Gastrocnemius medialis (tissue), 4 donors: ENCODE data around the gene LHX2.

Source experiments
- POLR2A ChIP-seq, 2 donors: fragments of 450-650 bp; IDR thresholded peaks; one replicate each; pipeline ENCODE4 v1.6.1; 2017; ENCODE audit warnings: antibody characterized with exemption in 2 of 2, mild to moderate bottlenecking in 2 of 2, moderate library complexity in 2 of 2
- TF ChIP-seq, protein P1 (sequence below), 5 experiments: fragments of 450-650 bp in 3 of 5; fragments of 200-600 bp in 2 of 5; sonication (generic) in 2 of 5; IDR thresholded peaks in 4 of 5; conservative IDR thresholded peaks in 1 of 5; 1 replicate in 4 of 5; 2 replicates in 1 of 5; pipeline ENCODE4 v1.5.1; 2016 to 2019; ENCODE audit warnings: antibody characterized with exemption in 5 of 5, mild to moderate bottlenecking in 3 of 5, moderate library complexity in 3 of 5

DNA sequence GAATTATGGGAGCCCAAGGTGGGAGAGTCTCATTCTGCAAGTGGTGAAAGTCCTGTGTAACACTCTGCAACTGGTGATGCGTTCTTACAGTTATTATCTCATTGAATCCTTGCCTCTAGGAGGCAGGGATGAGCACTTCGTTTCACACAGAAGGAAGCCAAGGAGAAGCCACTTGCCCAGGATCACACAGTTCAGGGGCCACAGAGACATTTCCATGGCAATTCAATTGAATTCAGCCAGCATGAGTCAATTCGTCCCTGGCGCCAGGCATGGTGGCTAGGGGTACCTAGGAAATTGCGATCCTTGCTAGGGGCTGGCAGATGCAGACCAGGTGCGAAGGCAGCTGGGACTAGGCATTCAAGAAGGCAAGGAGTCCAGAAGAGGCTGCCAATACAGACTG is 26.2 kb downstream of the LHX2 start:
- TF ChIP-seq, protein P1, sequence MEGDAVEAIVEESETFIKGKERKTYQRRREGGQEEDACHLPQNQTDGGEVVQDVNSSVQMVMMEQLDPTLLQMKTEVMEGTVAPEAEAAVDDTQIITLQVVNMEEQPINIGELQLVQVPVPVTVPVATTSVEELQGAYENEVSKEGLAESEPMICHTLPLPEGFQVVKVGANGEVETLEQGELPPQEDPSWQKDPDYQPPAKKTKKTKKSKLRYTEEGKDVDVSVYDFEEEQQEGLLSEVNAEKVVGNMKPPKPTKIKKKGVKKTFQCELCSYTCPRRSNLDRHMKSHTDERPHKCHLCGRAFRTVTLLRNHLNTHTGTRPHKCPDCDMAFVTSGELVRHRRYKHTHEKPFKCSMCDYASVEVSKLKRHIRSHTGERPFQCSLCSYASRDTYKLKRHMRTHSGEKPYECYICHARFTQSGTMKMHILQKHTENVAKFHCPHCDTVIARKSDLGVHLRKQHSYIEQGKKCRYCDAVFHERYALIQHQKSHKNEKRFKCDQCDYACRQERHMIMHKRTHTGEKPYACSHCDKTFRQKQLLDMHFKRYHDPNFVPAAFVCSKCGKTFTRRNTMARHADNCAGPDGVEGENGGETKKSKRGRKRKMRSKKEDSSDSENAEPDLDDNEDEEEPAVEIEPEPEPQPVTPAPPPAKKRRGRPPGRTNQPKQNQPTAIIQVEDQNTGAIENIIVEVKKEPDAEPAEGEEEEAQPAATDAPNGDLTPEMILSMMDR (IDR thresholded peaks at IDR 0.05 in 4 of 5, conservative IDR thresholded peaks at IDR 0.05 in 1 of 5), result no peak
- TF ChIP-seq POLR2A (IDR thresholded peaks at IDR 0.05), result no peak
